ENCODE results near the gene TRIM50.
A peak's percentile ranks its signal among the peaks of the same experiment; 100 is the strongest.
"Not testable (repeated sequence)": the region's sequence is repeated elsewhere in the genome, so short reads cannot be mapped to it uniquely, and the experiment has no call there.

Gene TRIM50

DNA sequence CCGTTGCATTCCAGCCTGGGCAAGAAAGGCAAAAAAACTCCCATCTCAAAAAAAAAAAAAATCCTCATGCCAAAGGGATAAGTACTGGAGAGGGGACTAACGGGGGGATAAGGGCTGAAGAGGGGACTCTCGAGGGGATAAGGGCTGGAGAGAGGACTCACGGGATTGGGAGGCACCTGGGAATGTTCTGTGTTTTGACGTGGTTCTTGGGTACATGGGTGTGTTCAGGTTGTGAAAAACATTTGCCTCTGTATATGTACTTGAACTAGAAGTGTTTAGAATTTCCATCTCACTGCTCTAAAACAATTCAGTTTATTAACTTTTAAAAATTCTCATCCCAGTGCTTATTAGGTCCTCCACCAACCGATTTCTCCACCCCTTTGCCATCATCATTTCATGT is 4.6 kb upstream of the TRIM50 start:
- Mint-ChIP-seq H3K4me3 (no peak overlapping the region), H3K9me3 (ENCODE audit: low read depth) (no peaks in the 10 kb centered on the region), H3K36me3 (no peaks in the 10 kb centered on the region), H3K27me3 (no peaks in the 10 kb centered on the region), H3K27ac (no peak overlapping the region), H3K4me1 (ENCODE audit: low read depth) (no peaks in the 10 kb centered on the region)

DNA sequence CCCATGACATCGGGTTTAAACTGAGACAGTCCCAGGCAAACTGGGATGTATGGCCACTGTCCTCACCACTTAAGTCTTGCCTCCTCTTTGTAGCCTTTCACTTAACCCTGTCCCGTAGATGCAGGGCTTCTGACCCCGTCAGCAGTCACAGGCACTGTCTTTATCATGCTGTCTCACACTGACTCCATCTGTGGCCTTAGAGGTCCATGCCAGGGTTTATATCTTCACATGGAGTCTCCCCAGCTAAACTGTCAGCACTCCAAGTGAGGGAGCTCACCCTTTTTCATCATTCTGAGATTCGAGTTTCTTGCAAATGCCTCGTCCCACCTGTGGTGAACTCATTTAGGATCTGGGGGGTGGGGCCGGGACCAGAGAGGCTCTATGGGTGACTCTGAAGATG is 2.9 kb upstream of the TRIM50 start:
- H3K27me3 Mint-ChIP-seq, result no peaks in the 10 kb centered on the region

DNA sequence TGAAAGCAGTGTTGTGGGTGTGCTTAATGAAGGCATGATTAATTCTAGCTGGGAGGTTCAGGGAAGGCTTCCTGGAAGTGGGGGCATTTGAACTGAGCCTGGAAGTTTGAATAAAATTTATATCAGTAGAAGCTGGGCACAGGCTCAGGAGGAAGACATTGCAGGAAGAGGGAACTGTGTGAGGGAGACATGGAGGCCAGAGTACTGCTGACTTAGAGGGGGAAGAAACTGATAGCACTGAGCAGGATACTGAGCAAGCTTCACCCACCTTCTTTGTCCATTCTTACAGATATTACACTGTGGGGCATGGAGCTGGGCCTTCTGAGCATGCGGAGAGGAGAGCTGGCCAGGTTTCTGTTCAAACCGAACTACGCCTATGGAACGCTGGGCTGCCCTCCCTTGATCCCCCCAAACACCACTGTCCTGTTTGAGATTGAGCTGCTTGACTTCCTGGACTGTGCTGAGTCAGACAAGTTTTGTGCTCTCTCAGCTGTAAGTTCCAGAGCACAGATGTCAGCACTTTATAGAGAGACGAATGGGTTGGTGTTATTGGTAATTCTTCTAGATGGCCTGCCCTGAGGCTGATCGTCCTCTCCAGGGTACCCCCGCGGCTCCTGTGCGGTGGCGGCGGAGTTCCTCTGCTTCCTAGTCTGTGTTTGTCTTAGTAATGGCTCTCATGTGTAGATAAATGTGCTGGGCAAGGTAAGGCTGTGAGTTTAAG is 2.1 kb upstream of the TRIM50 start:
- H3K4me1 Mint-ChIP-seq (ENCODE audit: low read depth), result no peaks in the 10 kb centered on the region
- H3K27me3 Mint-ChIP-seq, result no peaks in the 10 kb centered on the region
- H3K9me3 Mint-ChIP-seq (ENCODE audit: low read depth), result no peaks in the 10 kb centered on the region
- H3K4me3 Mint-ChIP-seq, result no peak overlapping the region
- no peak overlapping the region for H3K27ac Mint-ChIP-seq
- H3K36me3 Mint-ChIP-seq, result no peaks in the 10 kb centered on the region

More for the DNA sequence above, 2.9 kb upstream of the TRIM50 start:
- H3K4me3 Mint-ChIP-seq, result no peak overlapping the region
- H3K36me3 Mint-ChIP-seq, result no peaks in the 10 kb centered on the region
- H3K4me1 Mint-ChIP-seq (ENCODE audit: low read depth), result no peaks in the 10 kb centered on the region
- H3K27ac Mint-ChIP-seq, result no peak overlapping the region
- no peaks in the 10 kb centered on the region for H3K9me3 Mint-ChIP-seq (ENCODE audit: low read depth)

DNA sequence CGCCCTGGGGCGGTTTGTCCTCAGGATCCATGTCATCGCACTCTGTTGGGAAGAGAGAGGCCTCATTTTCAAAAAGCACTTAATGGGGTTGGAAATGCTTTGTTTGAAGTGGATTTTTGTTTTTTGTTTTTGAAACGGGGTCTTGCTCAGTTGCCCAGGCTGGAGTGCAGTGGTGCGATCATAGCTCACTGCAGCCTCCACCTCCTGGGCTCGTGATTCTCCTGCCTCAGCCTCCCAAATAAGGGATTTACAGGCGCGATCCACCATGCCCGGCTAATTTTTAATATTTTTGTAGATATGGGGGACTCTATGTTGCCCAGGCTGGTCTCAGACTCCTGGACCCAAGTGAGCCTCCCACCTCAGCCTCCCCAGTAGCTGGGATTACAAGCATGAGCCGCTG is 814 bp upstream of the TRIM50 start:
- Mint-ChIP-seq H3K4me3 (no peak overlapping the region), H3K27me3 (no peaks in the 10 kb centered on the region), H3K27ac (no peak overlapping the region), H3K4me1 (ENCODE audit: low read depth) (peaks cover 5% of the 10 kb centered on the region), H3K9me3 (ENCODE audit: low read depth) (no peaks in the 10 kb centered on the region), H3K36me3 (no peaks in the 10 kb centered on the region)

DNA sequence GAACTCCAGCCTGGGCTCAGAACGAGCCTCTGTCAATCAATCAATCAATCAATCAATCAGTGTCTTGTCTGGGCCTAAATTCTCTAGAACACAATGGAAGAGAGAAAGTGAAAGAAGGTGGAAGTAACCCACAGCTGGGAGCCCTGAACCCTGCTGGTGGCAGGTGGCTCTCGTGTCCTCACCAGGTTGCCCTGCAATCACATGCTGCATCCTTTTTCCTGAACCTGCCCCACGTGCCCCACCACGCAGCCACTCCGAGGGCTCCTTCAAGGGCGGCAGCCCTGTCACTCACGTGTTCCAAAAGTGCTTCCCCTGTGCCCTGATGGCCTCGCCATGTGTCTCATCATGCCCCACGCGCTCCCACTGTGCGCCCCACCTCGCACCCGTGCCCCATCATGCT is 433 bp downstream of the TRIM50 start:
- H3K9me3 Mint-ChIP-seq (ENCODE audit: low read depth); H3K4me3 Mint-ChIP-seq; H3K27me3 Mint-ChIP-seq; H3K36me3 Mint-ChIP-seq; H3K4me1 Mint-ChIP-seq (ENCODE audit: low read depth); H3K27ac Mint-ChIP-seq: not testable (repeated sequence)

DNA sequence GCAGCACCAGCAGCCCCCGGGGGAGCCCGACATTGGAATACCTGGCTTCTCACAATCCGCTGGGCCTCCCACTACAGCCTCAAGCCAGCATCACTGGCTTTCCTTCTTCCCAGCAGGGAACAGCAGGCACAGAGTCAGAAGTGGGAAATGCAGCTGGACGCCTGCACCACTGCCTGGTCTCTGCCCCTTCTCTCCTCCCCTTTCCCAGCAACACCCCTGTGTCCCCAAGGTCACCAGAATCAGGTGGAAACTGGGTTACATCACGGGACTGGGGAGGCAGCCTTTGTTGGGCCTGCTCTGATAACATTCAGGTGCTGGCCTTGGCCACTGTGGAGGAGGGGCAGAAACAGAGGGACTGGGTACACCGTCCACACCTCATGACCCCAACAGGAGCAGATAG is 2.5 kb downstream of the TRIM50 start:
- H3K4me1 Mint-ChIP-seq (ENCODE audit: low read depth); H3K4me3 Mint-ChIP-seq; H3K27ac Mint-ChIP-seq; H3K36me3 Mint-ChIP-seq; H3K9me3 Mint-ChIP-seq (ENCODE audit: low read depth); H3K27me3 Mint-ChIP-seq: not testable (repeated sequence)

DNA sequence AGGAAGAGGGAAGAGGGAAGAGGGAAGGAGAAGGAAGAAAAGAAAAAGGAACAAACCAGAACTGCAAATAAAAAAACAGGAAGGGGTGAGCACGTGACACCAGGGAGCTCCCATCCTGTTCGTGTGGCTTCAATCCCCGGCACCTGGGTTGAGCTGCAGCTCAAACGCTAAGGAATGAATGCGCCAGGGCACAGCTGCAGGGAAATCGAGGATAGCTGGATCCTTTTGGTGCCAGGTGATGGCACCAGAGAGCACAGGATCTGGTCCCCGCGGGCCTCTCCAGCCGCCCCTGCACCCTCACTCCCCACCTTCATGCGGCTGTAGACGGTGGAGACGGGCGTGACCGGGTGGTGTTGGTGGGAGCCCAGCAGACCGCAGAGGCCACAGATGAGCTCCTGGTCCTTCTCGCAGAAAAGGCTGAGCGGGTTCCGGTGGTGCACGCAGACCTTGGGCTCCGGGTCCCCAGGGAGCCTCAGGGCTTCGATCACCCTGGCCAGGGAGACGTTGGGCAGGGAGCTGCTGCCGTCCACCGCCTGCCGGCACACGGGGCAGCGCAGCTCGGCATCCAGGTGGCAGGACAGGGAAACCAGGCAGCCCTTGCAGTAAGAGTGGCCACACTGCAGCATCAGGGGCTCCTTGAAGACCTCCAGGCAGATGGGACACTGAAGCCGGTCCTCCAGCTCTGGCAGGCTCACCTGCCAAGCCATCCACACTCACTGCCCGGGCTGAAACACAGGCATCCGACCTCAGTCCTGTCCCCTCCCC is 3.6 kb downstream of the TRIM50 start:
- not testable (repeated sequence) for H3K36me3 Mint-ChIP-seq; H3K4me1 Mint-ChIP-seq (ENCODE audit: low read depth); H3K27ac Mint-ChIP-seq; H3K27me3 Mint-ChIP-seq; H3K9me3 Mint-ChIP-seq (ENCODE audit: low read depth)
- H3K4me3 Mint-ChIP-seq, result peak overlapping the region; percentile 60

DNA sequence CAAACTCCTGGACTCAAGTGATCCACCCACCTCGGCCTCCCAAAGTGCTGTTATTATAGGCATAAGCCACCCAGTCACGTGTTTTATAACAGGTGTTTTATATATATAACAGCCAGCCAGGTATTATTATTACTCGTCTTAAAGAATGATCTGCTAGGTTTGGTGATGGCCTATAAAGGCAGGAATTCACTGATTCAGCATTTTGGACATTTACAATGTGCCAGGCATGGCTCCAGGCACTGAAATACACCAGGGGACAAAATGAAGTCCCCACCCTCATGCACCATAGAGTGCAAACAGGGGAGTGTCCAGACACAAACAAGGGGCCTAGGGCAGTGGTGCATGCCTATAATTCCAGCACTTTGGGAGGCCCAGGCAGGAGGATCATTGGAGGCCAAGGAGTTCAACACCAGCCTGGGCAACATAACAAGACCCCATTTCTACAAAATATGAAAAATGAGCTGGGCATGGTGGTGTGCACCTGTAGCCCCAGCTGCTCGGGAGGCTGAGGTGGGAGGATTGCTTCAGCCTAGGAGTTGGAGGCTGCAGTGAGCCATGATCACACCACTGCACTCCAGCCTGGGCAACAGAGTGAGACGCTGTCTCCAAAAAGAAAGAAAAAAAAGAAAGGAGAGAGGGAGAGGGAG is 4.3 kb downstream of the TRIM50 start:
- not testable (repeated sequence) for H3K27ac Mint-ChIP-seq; H3K9me3 Mint-ChIP-seq (ENCODE audit: low read depth); H3K36me3 Mint-ChIP-seq; H3K27me3 Mint-ChIP-seq; H3K4me1 Mint-ChIP-seq (ENCODE audit: low read depth)
- H3K4me3 Mint-ChIP-seq, result peak overlapping the region; percentile 60

DNA sequence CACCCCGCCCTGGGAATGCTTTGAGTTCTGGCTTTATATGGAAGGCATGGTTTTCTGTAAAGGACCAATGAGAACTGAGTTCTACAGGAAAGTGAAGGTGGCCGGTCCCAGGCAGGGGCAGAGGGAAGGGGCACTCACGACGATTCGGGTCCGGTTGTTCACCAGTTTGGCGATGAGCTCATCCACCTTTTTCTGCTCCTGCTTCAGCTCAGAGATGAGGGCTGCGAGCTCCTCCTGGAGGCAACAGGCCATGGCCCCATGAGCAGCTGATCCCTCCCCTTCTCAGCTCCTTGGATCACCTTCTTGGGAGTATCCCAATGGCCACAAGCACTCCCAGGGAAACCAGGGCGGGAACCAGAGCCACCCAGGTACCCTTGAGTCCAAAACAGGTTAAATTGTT is 7.9 kb downstream of the TRIM50 start:
- not testable (repeated sequence) for H3K27ac Mint-ChIP-seq; H3K9me3 Mint-ChIP-seq (ENCODE audit: low read depth); H3K4me3 Mint-ChIP-seq; H3K27me3 Mint-ChIP-seq; H3K4me1 Mint-ChIP-seq (ENCODE audit: low read depth); H3K36me3 Mint-ChIP-seq

DNA sequence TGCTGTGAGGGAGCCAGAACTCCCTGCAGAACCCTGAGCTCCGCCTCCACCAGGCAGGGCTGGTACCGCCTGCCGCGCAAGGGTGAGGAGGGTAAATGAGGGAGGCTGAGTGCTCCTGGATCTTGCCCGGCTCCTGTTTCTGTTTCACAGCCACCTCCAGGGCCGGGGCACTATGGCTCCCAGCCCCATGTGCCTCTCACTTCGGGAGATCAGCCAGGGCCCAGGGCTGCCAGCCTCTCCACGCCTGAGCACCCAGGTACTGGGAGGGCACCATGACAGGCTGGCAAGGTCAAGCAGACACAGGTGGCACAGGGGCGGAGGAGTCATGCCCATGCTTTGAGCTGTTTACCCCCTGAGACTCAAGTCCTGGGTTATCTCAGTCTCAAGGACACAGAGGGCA is 8.3 kb downstream of the TRIM50 start:
- H3K36me3 Mint-ChIP-seq; H3K27me3 Mint-ChIP-seq; H3K9me3 Mint-ChIP-seq (ENCODE audit: low read depth); H3K4me1 Mint-ChIP-seq (ENCODE audit: low read depth); H3K4me3 Mint-ChIP-seq; H3K27ac Mint-ChIP-seq: not testable (repeated sequence)

DNA sequence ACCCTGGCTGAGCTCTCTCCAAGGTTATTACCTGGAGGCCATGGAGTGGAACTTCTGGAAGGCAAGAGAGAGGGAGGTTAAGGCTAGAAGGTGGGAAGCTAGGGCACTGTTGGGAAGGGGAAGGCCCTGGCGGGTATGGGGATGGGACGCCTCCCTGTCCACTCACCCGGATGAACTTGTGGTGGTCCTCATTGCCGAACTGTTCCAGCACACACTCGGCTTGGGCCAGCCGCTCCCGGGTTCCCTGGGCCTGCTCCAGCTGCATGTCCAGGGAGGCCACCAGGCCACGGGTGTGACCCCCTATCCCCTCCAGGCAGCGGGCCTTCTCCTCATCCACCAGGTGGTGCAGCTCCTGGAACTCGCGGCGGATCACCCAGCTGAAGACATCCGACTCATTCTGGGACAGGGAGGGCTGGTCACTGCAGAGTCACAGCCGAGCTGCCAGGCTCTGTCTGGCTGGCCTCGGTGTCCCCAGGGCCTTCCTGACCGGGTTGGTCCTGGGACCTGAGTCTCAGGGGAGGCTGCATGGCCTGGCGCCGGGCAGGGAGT is 9.2 kb downstream of the TRIM50 start:
- H3K9me3 Mint-ChIP-seq (ENCODE audit: low read depth); H3K27me3 Mint-ChIP-seq; H3K27ac Mint-ChIP-seq; H3K36me3 Mint-ChIP-seq; H3K4me3 Mint-ChIP-seq; H3K4me1 Mint-ChIP-seq (ENCODE audit: low read depth): not testable (repeated sequence)

DNA sequence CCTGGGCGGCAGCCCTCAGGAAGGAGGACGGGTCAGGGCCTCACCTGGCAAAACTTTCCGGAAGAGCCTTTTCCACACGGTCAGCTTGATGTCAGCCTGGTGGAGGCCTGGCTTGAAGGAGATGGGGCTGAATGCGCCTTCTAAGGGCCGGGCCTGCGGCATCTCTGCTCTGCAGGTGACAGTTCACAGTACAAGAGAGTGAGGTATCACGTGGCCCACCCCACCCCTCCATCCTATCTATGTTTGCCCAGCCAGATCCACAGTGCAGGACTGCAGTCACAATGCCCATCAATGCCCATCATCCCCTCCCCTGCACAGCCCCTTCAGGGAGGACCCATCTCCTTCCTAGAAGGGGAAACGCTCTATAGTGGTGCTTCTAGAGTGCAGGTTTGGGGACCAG is 11.4 kb downstream of the TRIM50 start:
- Mint-ChIP-seq H3K27me3 (no peaks in the 10 kb centered on the region), H3K9me3 (ENCODE audit: low read depth) (no peaks in the 10 kb centered on the region), H3K4me3 (no peak overlapping the region), H3K4me1 (ENCODE audit: low read depth) (no peaks in the 10 kb centered on the region), H3K36me3 (no peaks in the 10 kb centered on the region), H3K27ac (no peak overlapping the region)

DNA sequence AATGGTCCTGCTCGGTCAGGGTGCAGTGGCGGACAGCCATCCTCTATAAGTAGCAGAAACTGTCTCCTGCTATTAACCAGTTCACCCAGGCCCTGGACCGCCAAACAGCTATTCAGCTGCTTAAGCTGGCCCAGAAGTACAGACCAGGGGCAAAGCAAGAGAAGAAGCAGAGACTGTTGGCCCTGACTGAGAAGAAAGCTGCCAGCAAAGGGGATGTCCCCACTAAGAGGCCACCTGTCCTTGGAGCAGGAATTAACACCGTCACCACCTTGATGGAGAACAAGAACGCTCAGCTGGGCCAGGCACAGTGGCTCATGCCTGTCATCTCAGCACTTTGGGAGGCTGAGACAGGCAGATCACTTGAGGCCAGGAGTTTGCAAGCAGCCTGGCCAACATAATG is 13.6 kb downstream of the TRIM50 start:
- Mint-ChIP-seq H3K27ac (no peak overlapping the region), H3K9me3 (ENCODE audit: low read depth) (no peaks in the 10 kb centered on the region), H3K4me1 (ENCODE audit: low read depth) (peaks cover 2% of the 10 kb centered on the region), H3K27me3 (no peaks in the 10 kb centered on the region), H3K36me3 (no peaks in the 10 kb centered on the region), H3K4me3 (no peak overlapping the region)

DNA sequence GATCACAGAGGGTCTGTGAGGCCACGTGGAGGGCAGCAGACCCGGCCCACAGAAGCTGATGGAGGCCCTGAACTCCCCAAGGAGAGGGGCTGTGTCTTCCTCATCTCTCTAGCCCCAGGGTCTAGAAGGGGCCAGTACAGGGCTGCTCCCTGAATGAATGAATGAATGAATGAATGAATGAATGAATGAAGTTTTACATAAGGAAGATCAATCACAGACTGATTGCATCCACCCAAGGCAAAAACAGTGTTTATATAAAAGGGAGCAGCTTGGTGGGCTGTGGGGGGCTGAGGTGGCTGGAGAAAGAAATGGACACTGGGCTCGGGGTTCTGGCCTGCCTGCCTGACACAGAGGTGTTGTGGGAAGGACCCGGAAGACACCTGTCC is 14.4 kb downstream of the TRIM50 start:
- H3K4me3 Mint-ChIP-seq, result no peak overlapping the region
- peaks cover 4% of the 10 kb centered on the region for H3K4me1 Mint-ChIP-seq (ENCODE audit: low read depth)
- H3K9me3 Mint-ChIP-seq (ENCODE audit: low read depth), result no peaks in the 10 kb centered on the region

DNA sequence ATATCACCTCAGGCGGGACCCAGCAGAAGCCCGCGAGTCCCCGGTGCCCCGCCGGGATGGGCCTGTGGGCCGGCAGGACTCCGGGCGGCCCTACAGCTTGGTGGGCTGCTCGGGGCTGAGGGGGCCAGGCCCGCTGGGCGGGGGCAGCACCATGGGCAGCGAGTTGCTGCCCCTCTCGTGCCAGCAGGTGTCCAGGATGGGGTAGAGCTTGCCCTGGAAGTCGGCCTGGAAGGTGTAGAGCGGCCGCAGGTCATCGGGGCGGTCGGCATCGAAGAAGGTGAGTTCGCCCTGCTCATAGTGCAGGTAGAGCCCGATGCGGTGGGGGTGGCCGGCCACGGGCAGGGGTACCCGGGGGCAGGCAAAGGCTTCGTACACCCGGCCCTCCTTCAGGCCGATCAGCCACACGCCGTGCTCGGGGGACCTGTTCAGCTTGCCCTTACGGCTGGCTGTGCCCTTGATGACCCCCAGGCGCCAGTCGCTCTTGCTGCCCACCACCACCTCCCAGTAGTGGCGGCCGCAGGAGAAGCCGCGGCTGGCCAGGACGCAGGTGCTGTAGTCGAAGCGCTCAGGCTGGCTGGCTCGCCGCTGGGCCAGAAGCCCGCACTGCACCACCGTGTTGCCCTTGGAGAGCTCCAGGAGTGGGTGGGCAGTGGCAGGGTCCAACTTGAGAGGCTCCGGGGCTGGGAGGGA is 14.9 kb downstream of the TRIM50 start:
- Mint-ChIP-seq H3K27me3 (no peaks in the 10 kb centered on the region), H3K27ac (no peak overlapping the region), H3K4me3 (no peak overlapping the region), H3K9me3 (ENCODE audit: low read depth) (no peaks in the 10 kb centered on the region), H3K4me1 (ENCODE audit: low read depth) (peaks cover 7% of the 10 kb centered on the region), H3K36me3 (peaks cover 2% of the 10 kb centered on the region)

More for the DNA sequence above, 14.4 kb downstream of the TRIM50 start:
- H3K27ac Mint-ChIP-seq, result no peak overlapping the region
- H3K27me3 Mint-ChIP-seq, result no peaks in the 10 kb centered on the region
- peaks cover 1% of the 10 kb centered on the region for H3K36me3 Mint-ChIP-seq

Data from activated naive CD8-positive, alpha-beta T cell (primary cell).